ENCODE data around the gene KIF21B.
A peak's percentile ranks its signal among the peaks of the same experiment; 100 is the strongest.

The KIF21B gene

DNA sequence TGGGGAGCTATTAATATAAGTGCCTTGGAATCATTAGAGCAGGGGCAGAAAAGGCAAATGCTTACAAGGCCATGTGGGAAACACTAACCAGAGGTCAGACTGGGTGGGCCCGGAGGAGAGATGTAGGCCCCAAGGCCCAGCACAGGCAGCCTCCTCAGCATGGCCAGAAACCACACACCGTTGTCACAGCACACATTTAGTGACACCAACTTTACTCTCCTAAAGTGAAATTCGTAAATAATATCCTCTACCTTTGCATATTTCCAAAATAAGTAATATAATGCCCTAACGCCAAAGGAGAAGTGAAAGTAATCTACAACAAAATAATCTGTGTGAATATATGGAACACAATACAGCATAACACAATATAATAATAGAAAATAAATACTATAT is 62.6 kb downstream of the KIF21B start:
- no peak for DNase-seq
- Mint-ChIP-seq H3K9me3 (no peaks in the 10 kb centered on the region), H3K27me3 (ENCODE audit: low read depth, poor library complexity) (peaks cover 23% of the 10 kb centered on the region), H3K4me3 (no peak overlapping the region), H3K27ac (no peak overlapping the region), H3K4me1 (peaks cover 47% of the 10 kb centered on the region), H3K36me3 (ENCODE audit: low read depth) (no peaks in the 10 kb centered on the region)
- TF ChIP-seq, protein P1, sequence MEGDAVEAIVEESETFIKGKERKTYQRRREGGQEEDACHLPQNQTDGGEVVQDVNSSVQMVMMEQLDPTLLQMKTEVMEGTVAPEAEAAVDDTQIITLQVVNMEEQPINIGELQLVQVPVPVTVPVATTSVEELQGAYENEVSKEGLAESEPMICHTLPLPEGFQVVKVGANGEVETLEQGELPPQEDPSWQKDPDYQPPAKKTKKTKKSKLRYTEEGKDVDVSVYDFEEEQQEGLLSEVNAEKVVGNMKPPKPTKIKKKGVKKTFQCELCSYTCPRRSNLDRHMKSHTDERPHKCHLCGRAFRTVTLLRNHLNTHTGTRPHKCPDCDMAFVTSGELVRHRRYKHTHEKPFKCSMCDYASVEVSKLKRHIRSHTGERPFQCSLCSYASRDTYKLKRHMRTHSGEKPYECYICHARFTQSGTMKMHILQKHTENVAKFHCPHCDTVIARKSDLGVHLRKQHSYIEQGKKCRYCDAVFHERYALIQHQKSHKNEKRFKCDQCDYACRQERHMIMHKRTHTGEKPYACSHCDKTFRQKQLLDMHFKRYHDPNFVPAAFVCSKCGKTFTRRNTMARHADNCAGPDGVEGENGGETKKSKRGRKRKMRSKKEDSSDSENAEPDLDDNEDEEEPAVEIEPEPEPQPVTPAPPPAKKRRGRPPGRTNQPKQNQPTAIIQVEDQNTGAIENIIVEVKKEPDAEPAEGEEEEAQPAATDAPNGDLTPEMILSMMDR (IDR thresholded peaks at IDR 0.05) = no peak

- peaks cover 47% of the 10 kb centered on the region for H3K4me1 Mint-ChIP-seq
- H3K27ac Mint-ChIP-seq = no peak overlapping the region
- TF ChIP-seq, protein P1 (IDR thresholded peaks at IDR 0.05) = no peak
- no peaks in the 10 kb centered on the region for H3K9me3 Mint-ChIP-seq
- H3K27me3 Mint-ChIP-seq (ENCODE audit: low read depth, poor library complexity) = peaks cover 19% of the 10 kb centered on the region
- H3K36me3 Mint-ChIP-seq (ENCODE audit: low read depth) = no peaks in the 10 kb centered on the region
- no peak overlapping the region for H3K4me3 Mint-ChIP-seq
- no peak for DNase-seq
These were observed 63.1 kb downstream of the KIF21B start for GRCh38 chr1:200960236-200960947.

- no peak overlapping the region for H3K4me3 Mint-ChIP-seq
- H3K27me3 Mint-ChIP-seq (ENCODE audit: low read depth, poor library complexity) = peaks cover 18% of the 10 kb centered on the region
- TF ChIP-seq, protein P1 (IDR thresholded peaks at IDR 0.05) = no peak
- H3K27ac Mint-ChIP-seq = peak overlapping the region; percentile 89
- peaks cover 47% of the 10 kb centered on the region for H3K4me1 Mint-ChIP-seq
- H3K36me3 Mint-ChIP-seq (ENCODE audit: low read depth) = no peaks in the 10 kb centered on the region
- DNase-seq = peak; percentile 42
- H3K9me3 Mint-ChIP-seq = no peaks in the 10 kb centered on the region
These were observed 64.0 kb downstream of the KIF21B start for GRCh38 chr1:200959411-200959921.

- TF ChIP-seq, protein P1 (IDR thresholded peaks at IDR 0.05) = no peak
- Mint-ChIP-seq H3K4me3 (no peak overlapping the region), H3K27me3 (ENCODE audit: low read depth, poor library complexity) (peaks cover 23% of the 10 kb centered on the region), H3K27ac (no peak overlapping the region), H3K36me3 (ENCODE audit: low read depth) (no peaks in the 10 kb centered on the region), H3K4me1 (peaks cover 47% of the 10 kb centered on the region), H3K9me3 (no peaks in the 10 kb centered on the region)
- no peak for DNase-seq
These were observed 64.9 kb downstream of the KIF21B start for GRCh38 chr1:200958597-200958996.

DNA sequence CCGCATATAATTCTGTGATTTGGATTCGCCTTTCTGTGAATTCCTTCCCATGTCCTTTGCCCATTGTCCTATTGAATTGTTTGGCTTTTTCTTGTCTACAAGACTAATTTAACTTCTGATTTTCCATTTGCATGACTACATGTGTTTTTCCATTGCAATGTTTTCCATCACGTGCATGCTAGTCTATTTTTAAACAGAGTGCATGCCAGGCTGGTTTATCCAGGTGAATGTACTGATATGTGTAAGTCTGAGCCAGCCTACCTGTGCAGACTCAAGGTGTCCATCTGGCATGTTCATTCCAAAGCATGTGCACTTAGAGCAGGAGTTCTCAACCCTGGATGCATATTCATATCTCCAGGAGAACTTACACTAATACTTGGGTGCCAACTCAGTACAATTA is 69.1 kb downstream of the KIF21B start:
- TF ChIP-seq, protein P1 (IDR thresholded peaks at IDR 0.05) = no peak
- DNase-seq = no peak

DNA sequence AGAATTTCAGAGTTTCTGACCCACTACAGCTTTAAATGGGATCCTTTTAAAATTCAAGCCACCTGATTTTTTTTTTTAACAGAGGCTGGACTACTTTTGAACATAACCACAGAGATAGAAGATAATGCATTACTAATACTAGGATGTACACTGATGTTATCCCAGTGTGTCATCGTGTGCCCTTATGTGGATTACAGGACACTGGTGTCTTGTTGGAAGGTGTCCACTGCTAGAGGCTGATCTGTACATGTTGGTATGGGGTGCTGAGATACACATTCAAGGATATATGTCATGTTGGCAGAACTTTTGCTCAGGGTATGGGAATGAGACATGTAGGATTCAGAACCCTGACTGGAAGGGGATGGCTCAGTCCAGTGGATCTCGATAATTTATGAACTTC is 72.5 kb downstream of the KIF21B start:
- Mint-ChIP-seq H3K4me1 (no peaks in the 10 kb centered on the region), H3K27ac (no peak overlapping the region), H3K36me3 (ENCODE audit: low read depth) (peaks cover 18% of the 10 kb centered on the region), H3K9me3 (peaks cover 27% of the 10 kb centered on the region), H3K4me3 (no peak overlapping the region), H3K27me3 (ENCODE audit: low read depth, poor library complexity) (peaks cover 15% of the 10 kb centered on the region)
- no peak for DNase-seq
- TF ChIP-seq, protein P1 (IDR thresholded peaks at IDR 0.05) = no peak

More for the DNA sequence above, 69.1 kb downstream of the KIF21B start:
- no peaks in the 10 kb centered on the region for H3K36me3 Mint-ChIP-seq (ENCODE audit: low read depth)
- H3K27me3 Mint-ChIP-seq (ENCODE audit: low read depth, poor library complexity) = peaks cover 16% of the 10 kb centered on the region
- H3K27ac Mint-ChIP-seq = no peak overlapping the region
- no peaks in the 10 kb centered on the region for H3K9me3 Mint-ChIP-seq
- H3K4me3 Mint-ChIP-seq = no peak overlapping the region
- H3K4me1 Mint-ChIP-seq = peaks cover 16% of the 10 kb centered on the region
